CD4-positive, alpha-beta T cell treated with Interleukin-6 at 100 ng/mL for 8 hours (primary cell): Measurements from ENCODE around the gene PTPRK.
A peak's percentile ranks its signal among the peaks of the same experiment; 100 is the strongest.
"Not testable (repeated sequence)": the region's sequence is repeated elsewhere in the genome, so short reads cannot be mapped to it uniquely, and the experiment has no call there.

Source experiments
- DNase-seq: peaks from one replicate; pipeline ENCODE4 v3.0.0-alpha.2; 2020; ENCODE audit warnings: mixed read lengths, low spot score

PTPRK gene

DNA sequence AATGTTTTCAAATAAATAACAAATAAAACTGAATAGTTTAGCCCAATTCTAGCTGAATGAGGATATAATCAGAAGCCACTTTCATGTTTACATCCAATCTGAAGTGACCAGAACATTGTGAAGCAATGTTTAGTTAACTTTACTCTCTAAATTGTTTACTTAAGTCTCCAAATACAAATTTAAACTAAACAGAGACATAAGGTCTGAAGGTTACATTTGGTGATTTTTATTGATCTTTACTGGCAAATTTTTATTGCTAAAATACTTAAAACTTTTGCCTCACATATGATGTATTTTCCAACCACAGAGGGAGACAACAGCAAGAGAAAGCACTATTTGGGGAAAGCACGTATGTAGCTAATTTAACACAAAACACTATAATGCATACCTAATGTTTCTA is 512.7 kb downstream of the PTPRK start:
- no peak for DNase-seq

DNA sequence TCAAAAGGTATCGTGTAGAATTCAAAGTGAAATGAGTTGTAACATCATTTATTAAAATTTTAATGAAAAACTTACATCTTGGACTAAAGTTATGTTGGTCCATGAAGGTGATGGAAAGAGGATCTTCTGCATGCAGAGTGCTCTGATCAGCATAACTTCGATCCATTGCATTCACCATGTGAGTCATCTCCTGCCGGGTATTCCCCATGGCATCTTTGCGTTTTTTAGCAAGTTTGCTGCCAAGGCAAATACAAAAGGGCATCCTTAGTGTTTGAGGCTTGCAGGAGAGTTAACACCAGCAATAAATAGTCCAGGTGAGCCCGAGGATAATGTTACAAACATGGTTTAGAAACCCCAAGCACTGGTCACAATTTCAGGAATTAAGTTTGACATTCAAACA is 515.4 kb downstream of the PTPRK start:
- DNase-seq: no peak

DNA sequence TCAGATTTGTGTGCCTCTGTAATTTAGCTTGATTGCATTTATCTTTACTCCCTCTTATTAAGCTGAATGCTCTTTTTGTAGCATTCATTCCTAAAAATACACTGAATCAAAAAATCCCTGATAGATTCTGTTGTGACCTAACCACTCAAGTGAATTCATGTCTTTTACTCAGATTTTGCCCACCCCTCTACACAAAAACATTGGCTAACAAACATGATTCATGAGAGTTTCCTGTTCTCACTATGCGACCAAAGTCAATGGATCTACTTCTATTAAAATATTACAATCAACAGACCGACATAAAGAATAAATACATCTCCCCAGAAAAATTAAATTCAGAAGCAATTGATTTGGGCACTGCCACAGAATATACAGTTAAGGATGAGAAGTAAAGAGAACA is 520.0 kb downstream of the PTPRK start:
- no peak for DNase-seq

DNA sequence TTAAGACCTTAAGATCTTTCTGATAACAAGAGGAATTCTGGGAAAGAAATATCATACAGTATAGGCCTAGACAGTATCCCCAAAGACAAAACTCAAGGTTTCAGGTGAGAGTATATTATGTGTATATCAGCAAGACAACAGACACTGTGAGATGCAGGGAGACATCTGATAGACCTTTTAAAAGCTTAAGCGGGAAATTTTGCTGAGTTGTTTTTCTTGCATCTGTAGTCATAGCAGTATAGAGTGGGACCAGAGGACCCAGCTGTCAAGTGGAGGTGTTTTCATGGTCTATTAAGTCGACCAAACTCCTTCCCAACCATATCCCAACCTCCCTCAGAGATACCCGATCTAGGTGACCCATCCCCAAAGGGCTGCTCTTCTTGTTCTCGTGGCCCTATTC is 521.4 kb downstream of the PTPRK start:
- no peak for DNase-seq

DNA sequence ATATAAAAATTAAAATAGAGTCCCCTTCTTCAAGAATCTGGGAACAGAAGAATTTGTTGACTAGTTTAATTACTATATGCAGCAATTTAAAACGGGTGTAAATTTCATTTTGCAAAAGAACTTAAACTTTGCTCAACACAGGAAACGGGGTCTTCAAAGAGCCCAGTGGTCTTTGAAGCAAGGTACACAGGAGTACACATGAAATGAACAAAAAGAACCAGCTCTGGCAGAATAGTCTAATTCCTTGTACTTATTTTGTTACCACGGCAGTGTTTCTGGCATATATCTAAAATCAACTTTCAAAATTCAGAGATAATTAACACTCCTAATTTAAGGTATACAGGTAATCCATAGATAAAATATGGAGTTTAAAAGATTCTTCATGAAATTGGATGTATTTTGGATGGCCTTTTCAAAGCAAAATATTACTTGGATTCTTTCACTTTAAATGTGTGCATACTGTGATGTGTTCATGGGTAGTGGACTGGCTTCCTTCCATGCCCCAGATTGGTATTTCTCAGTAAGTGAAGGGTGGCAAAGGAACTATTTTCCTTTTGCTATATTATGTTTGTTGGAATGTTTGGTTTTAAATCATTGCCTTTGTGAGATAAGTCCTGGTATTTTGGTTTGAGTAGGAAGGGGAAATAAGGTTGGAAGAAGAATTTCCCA is 522.8 kb downstream of the PTPRK start:
- DNase-seq: no peak

DNA sequence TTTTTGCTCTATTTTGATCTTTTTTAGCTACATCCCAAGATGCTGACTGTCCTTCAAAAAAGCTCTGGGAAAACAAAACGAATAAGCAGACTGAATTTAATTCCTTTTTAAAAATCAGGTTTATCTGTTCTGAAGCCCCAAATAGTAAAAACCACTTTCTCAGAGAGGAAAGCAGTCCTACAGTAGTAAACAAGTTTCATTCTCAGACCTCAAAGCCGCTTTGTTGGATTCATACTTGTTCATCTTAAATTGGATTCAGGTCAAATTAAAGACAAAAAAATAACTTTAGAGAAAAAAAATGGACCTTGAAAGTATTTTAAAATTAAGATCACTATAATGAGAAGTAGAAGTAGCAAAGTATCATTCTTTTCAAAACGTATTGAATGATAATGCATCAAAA is 523.5 kb downstream of the PTPRK start:
- DNase-seq: no peak

DNA sequence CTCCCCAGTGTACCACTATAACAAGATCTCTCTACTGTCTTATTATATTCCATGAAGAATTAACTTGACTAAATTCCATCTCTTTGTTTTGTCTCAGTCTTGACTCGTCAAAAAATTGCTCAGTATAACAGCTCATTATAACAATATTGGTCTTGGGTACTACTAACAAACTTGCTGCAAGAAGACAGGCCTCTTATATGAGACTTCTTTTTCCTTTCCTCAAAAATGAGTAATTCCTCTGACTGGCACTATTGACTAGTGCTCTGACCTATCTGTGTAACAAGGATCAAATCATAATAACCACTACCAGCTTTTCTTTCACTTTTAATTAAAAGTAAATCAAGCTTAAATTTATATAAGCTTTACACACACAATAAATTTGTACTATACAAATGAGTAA is 528.3 kb downstream of the PTPRK start:
- DNase-seq: no peak

DNA sequence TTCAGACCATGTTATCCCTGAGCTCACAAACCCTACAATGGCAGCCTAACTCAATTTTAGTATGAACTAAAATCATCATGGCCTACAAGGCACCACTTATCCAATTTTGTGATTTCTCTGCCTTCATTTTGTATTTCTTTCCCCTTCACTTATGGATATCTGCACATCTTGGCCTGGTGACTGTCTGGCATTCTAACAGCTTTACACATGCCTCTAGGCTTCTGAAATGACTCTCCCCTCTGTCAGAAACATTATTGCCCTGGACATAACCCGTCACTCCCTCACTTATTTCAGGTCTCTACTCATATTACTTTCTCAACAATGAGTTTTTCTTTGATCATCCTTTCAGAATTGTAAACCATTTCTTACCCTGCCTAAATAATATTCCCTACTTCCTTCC is 530.3 kb downstream of the PTPRK start:
- no peak for DNase-seq

DNA sequence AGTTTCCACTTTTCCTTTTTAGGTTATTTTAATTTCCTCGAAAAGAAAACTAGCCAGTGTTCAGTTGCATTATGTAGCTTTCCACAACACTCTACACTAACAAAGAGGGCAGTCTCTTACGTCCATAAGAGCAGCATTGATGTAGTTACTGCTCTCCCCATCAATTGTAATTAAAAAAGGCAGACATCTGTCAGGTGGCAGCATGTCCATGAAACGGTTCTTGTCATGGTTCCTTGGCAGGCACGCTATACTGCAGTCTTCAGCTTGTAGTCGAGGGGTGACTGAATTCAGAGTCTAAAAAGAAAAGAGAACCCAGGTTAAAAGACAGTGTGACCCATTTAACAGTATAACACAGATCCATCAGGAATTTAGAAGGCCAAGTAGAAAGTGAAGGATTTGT is 539.4 kb downstream of the PTPRK start:
- DNase-seq: no peak

DNA sequence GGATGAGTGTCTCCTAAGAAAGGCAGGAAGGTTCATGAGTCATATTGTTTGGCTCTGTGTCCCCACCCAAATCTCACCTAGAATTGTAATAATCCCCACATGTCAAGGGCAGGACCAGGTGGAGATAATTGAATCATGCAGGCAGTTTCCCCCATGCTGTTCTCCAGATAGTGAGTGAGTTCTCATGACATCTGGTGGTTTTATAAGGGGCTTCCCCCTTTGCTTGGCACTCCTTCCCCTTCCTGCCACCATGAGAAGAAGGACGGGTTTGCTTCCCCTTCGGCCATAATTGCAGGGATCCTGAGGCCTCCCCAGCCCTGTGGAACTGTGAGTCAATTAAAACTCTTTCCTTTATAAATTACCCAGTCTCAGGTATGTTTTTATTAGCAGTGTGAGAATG is 542.2 kb downstream of the PTPRK start:
- DNase-seq: not testable (repeated sequence)

DNA sequence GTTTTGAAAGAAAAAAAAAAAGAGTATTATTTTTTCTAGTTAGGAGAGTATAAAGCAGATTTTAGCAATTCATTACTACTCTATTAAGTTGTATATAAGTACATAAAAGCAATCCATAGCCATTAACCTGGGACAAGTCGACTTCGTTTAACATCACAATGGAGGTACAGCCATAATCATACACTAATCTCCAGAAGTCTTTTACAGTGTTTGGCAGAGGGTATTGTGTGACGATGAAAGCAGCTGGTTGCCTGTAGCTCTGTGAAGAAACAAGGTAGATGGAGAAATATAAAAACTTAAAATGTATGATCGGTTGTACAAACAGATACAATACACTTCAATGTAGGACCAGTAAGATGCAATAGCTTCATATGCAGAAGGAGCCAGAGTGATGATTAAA is 543.6 kb downstream of the PTPRK start:
- DNase-seq: no peak

DNA sequence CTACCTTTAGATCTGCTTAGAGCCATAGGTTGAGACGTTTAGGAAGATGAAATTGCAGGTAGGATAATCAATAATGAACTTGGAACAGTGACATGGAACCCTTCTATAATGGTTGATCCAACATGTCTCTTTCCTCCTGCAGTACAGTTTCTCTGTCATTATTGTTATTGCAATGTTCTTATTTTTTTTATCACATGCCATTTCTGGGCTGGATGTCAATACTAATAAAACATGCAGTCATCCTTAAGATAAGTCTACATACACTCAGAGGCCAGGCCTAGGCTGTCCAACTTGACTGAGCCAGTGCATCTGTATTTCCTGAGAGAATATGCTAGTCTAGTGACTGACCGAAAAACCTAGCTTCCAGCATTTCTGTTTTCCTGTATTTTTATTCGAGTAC is 544.3 kb downstream of the PTPRK start:
- DNase-seq: no peak

DNA sequence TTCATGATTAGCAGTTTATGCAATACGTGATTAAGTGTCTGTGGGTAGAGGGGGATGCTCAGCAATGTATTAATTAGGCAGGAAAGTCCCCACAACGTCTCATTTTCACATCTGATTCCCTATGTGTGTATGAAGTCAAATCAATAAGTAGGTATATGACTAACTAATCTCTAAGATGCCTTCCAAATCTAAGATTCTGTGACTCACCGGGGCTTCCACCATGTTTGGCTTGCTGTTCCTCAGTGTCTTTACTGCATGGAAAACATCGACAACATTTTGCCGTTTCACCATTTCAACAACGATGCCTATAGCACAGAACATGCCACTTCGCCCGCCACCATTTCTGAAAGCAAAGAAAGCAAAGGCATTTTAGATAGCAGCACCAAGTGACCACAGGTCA is 547.6 kb downstream of the PTPRK start:
- DNase-seq: no peak

DNA sequence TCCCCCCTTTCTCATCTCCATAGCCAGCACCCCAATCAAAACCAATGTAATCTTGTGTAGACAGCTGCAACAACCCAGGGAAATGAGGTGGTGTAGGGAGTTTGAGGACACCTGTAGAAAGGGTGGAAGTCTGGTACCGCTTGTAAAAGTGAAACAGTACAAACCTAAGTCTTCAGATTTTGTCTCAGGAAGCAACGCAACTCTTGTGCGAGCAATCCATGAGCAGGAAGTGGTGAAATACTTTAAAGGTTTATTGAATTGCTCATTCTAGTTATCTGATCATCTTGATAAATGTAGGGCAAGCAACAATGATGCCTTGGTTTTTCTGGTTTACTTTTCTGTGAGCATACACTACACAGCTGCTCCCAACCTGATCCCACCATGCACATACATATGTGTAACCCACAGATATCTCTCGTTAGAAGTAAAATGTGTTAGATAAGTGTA is 548.4 kb downstream of the PTPRK start:
- DNase-seq: peak; percentile 78

DNA sequence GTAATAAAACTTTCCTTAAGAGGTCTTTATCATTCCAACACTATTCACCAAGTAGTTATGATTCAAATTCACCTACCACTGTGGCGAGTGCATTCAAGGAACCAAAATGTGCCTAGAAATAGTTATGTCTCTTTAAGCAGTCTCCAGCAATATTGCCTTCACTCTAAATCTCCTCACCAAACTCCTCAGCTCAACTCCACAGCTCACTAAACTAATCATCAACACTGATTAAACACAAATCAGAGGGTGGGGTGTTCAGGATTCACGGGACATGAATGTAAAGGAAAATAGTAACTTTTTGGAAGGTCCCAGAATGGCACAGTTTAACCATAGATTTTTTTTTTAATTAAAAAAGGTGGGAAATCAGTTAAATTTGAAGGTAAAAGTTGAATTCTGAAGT is 549.0 kb downstream of the PTPRK start:
- DNase-seq: no peak

DNA sequence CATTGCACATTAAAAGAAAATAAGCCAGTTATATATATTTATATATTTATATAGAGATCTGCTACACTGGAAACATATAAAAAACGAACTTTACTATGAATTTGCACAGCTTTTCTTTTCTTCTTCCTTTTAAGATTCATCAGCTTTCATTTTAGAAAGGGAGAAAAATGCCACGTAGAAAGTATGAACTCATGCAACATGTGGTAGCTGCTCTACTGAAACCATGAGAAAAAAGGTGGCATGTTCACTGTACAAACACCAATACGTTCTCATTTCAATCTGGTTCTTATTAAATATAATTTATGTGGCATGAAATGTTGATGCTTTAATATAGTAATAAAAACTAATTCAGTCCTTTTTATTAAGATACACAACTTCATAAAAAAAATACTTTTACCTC is 550.7 kb downstream of the PTPRK start:
- DNase-seq: no peak

DNA sequence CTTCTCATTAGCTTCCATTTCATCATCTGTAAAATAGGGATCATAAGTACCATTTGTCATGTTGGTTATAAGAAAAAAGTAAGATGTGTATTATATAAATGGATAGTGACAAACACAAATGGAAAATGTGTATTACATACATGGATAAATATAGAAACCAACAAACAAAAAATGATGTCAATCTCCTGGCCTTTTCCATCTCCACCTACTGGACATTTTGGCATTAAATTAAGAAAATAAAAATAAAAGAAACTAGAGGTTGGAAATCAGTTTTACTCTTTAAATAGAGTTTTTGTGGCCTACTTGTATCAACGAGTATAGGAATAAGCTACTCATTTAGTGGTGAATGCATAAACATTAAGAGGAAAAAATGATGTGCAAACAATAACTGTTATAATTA is 552.0 kb downstream of the PTPRK start:
- no peak for DNase-seq

DNA sequence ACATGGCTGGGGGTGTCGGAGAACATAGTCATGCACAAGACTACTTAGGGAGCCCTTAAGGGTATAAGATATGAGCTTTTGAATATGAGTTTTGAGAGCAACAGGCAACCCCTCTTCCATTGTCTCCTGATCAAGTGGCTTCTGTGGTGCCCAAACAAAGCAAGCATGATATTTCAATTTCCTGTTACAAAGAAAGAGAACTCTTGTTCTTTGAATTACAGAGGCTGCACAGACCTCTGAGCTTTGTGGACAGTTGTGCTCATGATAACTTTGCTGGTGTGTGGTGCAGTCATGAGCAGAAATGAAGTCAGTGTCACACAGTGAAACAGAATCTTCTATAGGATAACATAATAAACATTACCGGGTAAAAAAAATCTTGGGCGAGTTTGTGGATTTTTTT is 552.7 kb downstream of the PTPRK start:
- no peak for DNase-seq

DNA sequence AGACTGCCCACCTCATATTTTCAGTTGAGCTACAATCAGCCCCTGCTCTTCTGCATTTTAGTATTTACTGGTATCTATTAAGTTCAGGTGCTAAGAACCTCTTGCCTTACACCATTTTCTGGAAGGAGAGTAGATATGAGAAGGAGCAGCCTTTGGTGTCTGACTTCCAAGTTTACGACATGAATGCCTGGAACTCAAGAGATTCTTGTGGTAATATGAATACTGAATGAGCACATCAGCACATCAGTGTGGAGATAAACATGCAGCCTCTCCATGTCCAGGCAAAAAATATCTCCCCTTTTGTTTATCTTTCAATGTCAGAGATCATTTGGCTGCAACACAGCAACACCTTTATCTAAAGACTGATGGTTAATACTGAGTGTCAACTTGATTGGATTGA is 553.8 kb downstream of the PTPRK start:
- DNase-seq: no peak

DNA sequence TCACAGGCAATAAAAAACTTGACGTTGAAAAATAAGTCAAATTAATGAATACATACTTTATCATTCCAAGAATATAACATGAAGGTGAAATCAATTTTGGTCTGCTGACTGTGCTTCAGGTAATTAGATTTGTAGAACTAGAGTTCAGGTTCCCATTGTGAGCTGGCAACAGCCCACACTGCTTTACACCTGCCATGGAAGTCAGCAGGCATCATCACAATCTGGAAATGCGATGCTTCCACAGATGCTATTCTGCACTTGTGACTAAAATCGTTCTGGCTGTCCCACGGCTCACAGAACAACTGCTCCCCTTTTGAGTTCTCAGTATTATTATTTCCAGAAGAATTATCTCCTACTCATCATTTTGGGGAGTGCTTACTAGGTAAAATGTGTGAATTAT is 556.9 kb downstream of the PTPRK start:
- no peak for DNase-seq

DNA sequence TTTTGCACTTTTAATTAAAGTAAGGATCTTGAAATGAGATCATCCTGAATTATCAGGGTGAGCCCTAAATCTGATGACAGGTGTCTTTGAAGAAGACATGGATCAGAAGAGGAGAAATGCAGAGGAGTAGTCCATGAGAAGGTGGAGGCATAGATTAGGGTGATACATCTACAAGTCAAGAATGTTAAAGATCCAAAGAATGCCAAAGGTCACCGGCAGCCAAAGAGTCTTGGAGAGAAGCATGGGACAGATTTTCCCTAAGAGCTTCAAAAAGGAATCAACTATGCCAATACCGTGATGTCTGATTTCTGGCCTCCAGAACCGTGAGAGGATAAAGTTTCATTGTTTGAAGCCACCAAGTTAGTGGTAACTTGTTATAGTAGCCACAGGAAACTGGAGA is 560.5 kb downstream of the PTPRK start:
- DNase-seq: no peak

DNA sequence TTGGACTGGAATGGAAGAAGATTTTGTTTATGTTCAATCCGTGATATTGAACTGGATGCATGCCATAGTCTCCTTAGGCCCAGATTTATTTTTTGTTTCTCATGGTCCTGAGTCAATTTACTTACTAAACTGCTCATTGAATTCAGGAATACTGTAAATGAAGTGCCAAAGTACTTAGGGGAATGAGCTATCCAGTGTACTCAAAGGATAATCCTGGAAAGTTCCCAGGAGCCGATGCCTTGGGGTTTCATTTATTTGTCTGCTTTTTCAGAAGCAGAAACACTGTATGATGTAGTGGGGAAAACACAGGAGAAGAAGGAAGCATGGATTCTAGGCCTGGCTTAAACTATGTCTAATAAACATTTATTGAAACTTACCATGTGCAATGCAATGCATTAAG is 563.4 kb downstream of the PTPRK start:
- DNase-seq: no peak

DNA sequence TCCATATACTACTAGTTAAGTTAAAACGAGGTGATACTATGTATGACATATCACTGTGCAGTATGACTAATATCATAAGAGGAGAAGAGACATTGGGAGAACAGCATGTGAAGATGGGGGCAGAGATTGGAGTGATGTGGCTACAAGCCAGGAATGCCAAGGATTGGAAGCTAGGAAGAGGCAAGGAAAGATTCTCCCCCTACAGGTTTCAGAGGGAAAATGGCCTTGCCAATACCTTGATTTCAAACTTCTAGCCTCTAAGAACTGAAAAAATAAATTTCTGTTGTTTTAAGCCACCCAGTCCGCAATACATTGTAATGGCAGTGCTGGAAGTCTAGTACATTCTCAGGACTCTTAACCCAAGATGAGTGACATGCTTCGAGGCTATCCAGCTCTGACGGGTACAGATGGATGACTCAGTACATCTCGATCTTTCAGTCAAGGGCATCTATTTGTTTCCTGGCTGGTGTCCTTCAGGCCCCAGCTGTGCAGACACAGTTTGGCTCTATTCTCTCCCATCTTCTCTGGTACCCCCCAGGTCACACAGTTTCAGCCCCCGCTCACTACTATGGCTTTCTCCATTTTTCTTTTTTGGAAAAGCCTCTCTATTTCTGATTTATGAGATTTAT is 564.0 kb downstream of the PTPRK start:
- no peak for DNase-seq

DNA sequence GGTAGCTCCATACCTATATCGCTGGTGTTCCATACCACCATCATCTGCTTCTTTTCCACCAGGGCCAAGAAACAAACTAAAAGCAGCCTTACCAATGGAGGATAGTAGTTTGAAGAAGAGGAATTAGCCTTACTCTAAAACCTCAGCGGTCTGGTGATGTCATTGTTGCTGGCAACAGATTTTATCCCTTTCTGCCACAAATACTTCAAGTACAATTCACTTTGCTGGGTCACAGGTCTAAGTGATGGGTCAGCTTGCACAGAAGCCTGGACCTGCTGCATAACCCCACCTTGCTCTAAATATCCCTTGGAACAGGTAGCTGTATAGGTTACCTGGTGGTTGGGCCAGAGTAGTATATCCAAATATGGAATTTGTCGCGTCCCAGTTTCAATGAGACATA is 566.3 kb downstream of the PTPRK start:
- DNase-seq: no peak
